ENCODE results near the gene ZMYND15.

Gene ZMYND15

GRCh38 chr17:4743898-4744297, 4.3 kb downstream of the ZMYND15 start:
- FAIRE-seq, result no peak

- no peak for FAIRE-seq
Observed at GRCh38 chr17:4744999-4745969, 5.7 kb downstream of the ZMYND15 start.

- FAIRE-seq, result no peak
Observed at GRCh38 chr17:4747847-4748246, 8.2 kb downstream of the ZMYND15 start.

GRCh38 chr17:4748686-4749085, 9.1 kb downstream of the ZMYND15 start:
- FAIRE-seq, result no peak

GRCh38 chr17:4750606-4751005, 11.0 kb downstream of the ZMYND15 start:
- no peak for FAIRE-seq

- no peak for FAIRE-seq
Observed at GRCh38 chr17:4751932-4752331, 12.3 kb downstream of the ZMYND15 start.

- FAIRE-seq, result no peak
Observed at GRCh38 chr17:4753392-4753791, 13.8 kb downstream of the ZMYND15 start.

GRCh38 chr17:4759776-4760236, 20.2 kb downstream of the ZMYND15 start:
- FAIRE-seq, result no peak

- no peak for FAIRE-seq
Observed at GRCh38 chr17:4764595-4764994, 25.0 kb downstream of the ZMYND15 start.

GRCh38 chr17:4766201-4766600, 26.6 kb downstream of the ZMYND15 start:
- no peak for FAIRE-seq

- no peak for FAIRE-seq
Observed at GRCh38 chr17:4766723-4767122, 27.1 kb downstream of the ZMYND15 start.

- no peak for FAIRE-seq
Observed at GRCh38 chr17:4768298-4768697, 28.7 kb downstream of the ZMYND15 start.

- FAIRE-seq, result no peak
Observed at GRCh38 chr17:4769628-4770027, 30.0 kb downstream of the ZMYND15 start.

GRCh38 chr17:4771519-4772234, 32.0 kb downstream of the ZMYND15 start, which contains the start of gene TM4SF5:
TSS of gene TM4SF5 (plus strand) at chr17:4771886. CDS start at chr17:4771923, 37 bp downstream.
- no peak for FAIRE-seq

- no peak for FAIRE-seq
Observed at GRCh38 chr17:4772235-4772613, 32.6 kb downstream of the ZMYND15 start.

GRCh38 chr17:4777969-4778760, 38.5 kb downstream of the ZMYND15 start:
- FAIRE-seq, result no peak

GRCh38 chr17:4780325-4780955, 40.8 kb downstream of the ZMYND15 start:
- no peak for FAIRE-seq

GRCh38 chr17:4782652-4783051, 43.0 kb downstream of the ZMYND15 start:
- FAIRE-seq, result no peak

GRCh38 chr17:4785311-4786105, 45.9 kb downstream of the ZMYND15 start:
- no peak for FAIRE-seq

GRCh38 chr17:4786106-4786511, 46.5 kb downstream of the ZMYND15 start, which contains the start of gene VMO1:
TSS of gene VMO1 (minus strand) at chr17:4786364. CDS start at chr17:4786352, 12 bp downstream.
- no peak for FAIRE-seq

GRCh38 chr17:4786516-4786915, 46.9 kb downstream of the ZMYND15 start:
- FAIRE-seq, result no peak
